ENCODE results near the gene XPO6.

XPO6 gene

GRCh38 chr16:28110977-28111376, 100.8 kb downstream of the XPO6 start:
- DNase-seq (ENCODE audit: low spot score) = no peak

GRCh38 chr16:28110479-28110878, 101.3 kb downstream of the XPO6 start:
- DNase-seq (ENCODE audit: low spot score) = peak; percentile 18

- peak; percentile 7 for DNase-seq (ENCODE audit: low spot score)
Observed at GRCh38 chr16:28110074-28110473, 101.7 kb downstream of the XPO6 start.

GRCh38 chr16:28108590-28109247, 103.0 kb downstream of the XPO6 start:
- DNase-seq (ENCODE audit: low spot score) = no peak

- DNase-seq (ENCODE audit: low spot score) = no peak
Observed at GRCh38 chr16:28107232-28107631, 104.5 kb downstream of the XPO6 start.

GRCh38 chr16:28106467-28107215, 105.1 kb downstream of the XPO6 start:
- DNase-seq (ENCODE audit: low spot score) = no peak

GRCh38 chr16:28105954-28106353, 105.8 kb downstream of the XPO6 start:
- no peak for DNase-seq (ENCODE audit: low spot score)

GRCh38 chr16:28105297-28105696, 106.5 kb downstream of the XPO6 start:
- no peak for DNase-seq (ENCODE audit: low spot score)

GRCh38 chr16:28104404-28104803, 107.4 kb downstream of the XPO6 start:
- no peak for DNase-seq (ENCODE audit: low spot score)

GRCh38 chr16:28103516-28104170, 108.1 kb downstream of the XPO6 start:
- DNase-seq (ENCODE audit: low spot score) = no peak

- DNase-seq (ENCODE audit: low spot score) = no peak
Observed at GRCh38 chr16:28101533-28101890, 110.3 kb downstream of the XPO6 start.

- DNase-seq (ENCODE audit: low spot score) = no peak
Observed at GRCh38 chr16:28100810-28101532, 110.8 kb downstream of the XPO6 start.

GRCh38 chr16:28098959-28099945, 112.5 kb downstream of the XPO6 start:
- DNase-seq (ENCODE audit: low spot score) = no peak

- DNase-seq (ENCODE audit: low spot score) = no peak
Observed at GRCh38 chr16:28098171-28098958, 113.4 kb downstream of the XPO6 start.

- no peak for DNase-seq (ENCODE audit: low spot score)
Observed at GRCh38 chr16:28096983-28097899, 114.5 kb downstream of the XPO6 start.

- DNase-seq (ENCODE audit: low spot score) = no peak
Observed at GRCh38 chr16:28093385-28093725, 118.4 kb downstream of the XPO6 start.

GRCh38 chr16:28092721-28093384, 118.9 kb downstream of the XPO6 start:
- DNase-seq (ENCODE audit: low spot score) = no peak

GRCh38 chr16:28091656-28092055, 120.1 kb downstream of the XPO6 start:
- no peak for DNase-seq (ENCODE audit: low spot score)

Measured in hematopoietic multipotent progenitor cell treated with erythropoietin and hydrocortisone succinate and interleukin-3 and kit ligand, for 17 days (in vitro differentiated cells).